Lung (tissue), 12 donors: ENCODE measurements around the gene CALM1. TPM values are rescaled to one million over a fixed set of nuclear protein-coding genes. Genes with fewer than 3 reads are reported as not detected.

Source experiments
- ATAC-seq: fragments of 200-7000 bp; cut with Tn5 transposase; one replicate; pipeline ENCODE4 v1.9.1; 2020; ENCODE audit warnings: moderate number of reproducible peaks; ENCODE audit not compliant: insufficient read depth, low FRiP score
- DNase-seq, 3 donors: peaks; one replicate each; pipeline ENCODE4 v3.0.0-alpha.2; 2013 to 2017
- H3K27ac ChIP-seq, 2 donors: one replicate each; pipeline ENCODE4 v1.5.1; 2013; ENCODE audit warnings: mild to moderate bottlenecking in 2 of 2, moderate library complexity in 2 of 2, control low read depth in 1 of 2, inconsistent platforms in 1 of 2, low read depth in 1 of 2, low read length in 1 of 2
- H3K27me3 ChIP-seq, 3 donors: one replicate each; pipeline ENCODE4 v1.5.1; 2013; ENCODE audit warnings: low read length in 2 of 3; ENCODE audit not compliant: control insufficient read depth in 3 of 3, insufficient read depth in 3 of 3
- H3K36me3 ChIP-seq, 4 donors: one replicate each; pipeline ENCODE4 v1.5.1; 2013; ENCODE audit warnings: low read length in 4 of 4, mild to moderate bottlenecking in 1 of 4, moderate library complexity in 1 of 4; ENCODE audit not compliant: control insufficient read depth in 4 of 4, insufficient read depth in 4 of 4
- H3K4me1 ChIP-seq, 5 donors: one replicate each; pipeline ENCODE4 v1.5.1; 2013; ENCODE audit warnings: low read length in 5 of 5, mild to moderate bottlenecking in 2 of 5, moderate library complexity in 1 of 5; ENCODE audit not compliant: control insufficient read depth in 5 of 5, insufficient read depth in 5 of 5
- H3K4me3 ChIP-seq: one replicate; pipeline ENCODE4 v1.5.1; 2013; ENCODE audit warnings: mild to moderate bottlenecking, control low read depth, moderate library complexity
- H3K9ac ChIP-seq, 2 donors: one replicate each; pipeline ENCODE4 v1.5.1; 2013; ENCODE audit warnings: low read length in 2 of 2, control low read depth in 1 of 2; ENCODE audit not compliant: insufficient read depth in 1 of 2
- H3K9me3 ChIP-seq, 4 donors: one replicate each; pipeline ENCODE4 v1.5.1; 2013; ENCODE audit warnings: low read length in 3 of 4, mild to moderate bottlenecking in 1 of 4, moderate library complexity in 1 of 4; ENCODE audit not compliant: control insufficient read depth in 4 of 4, insufficient read depth in 3 of 4
- CTCF ChIP-seq: IDR thresholded peaks from 2 replicates; pipeline ENCODE4 v1.5.1; 2012; ENCODE audit warnings: mild to moderate bottlenecking; ENCODE audit errors: control extremely low read depth, extremely low read depth
- WGBS, 2 donors: extraction: QIAGEN DNeasy Blood & Tissue Kit; methylation state at CpG; one replicate each; pipeline ENCODE4 v1.1.7; 2013; 5-methylcytosine and 5-hydroxymethylcytosine counted together
- polyA plus RNA-seq, 2 donors: library from polyadenylated mRNA; stranded (reverse); fragments of 200-250 nt; gene quantifications; one replicate each; pipeline ENCODE4 v1.2.1, GENCODE V29; 2013
- total RNA-seq, 2 donors: library from RNA; depleted of rRNA in 1 of 2; stranded (reverse); fragments of >200 nt in 1 of 2; gene quantifications; one replicate each; pipeline ENCODE4 v1.2.1, GENCODE V29; 2014 to 2021
- donor health status: control.
- donor health status: control.
- donor health status: Bipolar disorder and iron deficiency.
- donor health status: healthy.
- donor health status: DM: yes; HTN: yes; CAD: no.

CALM1 gene
- total and polyA plus RNA-seq, 4 donors = 364 to 543 (median 478) TPM

- H3K36me3 ChIP-seq = no peaks in the 10 kb centered on the region
- TF ChIP-seq CTCF = no peak
- H3K27ac ChIP-seq = no peak overlapping the region
- H3K4me1 ChIP-seq = peaks cover 0 to 19% (median 6%) of the 10 kb centered on the region in 5 donors
- DNase-seq (no peak), ATAC-seq (no peak)
- H3K9ac ChIP-seq = no peak overlapping the region
- no peaks in the 10 kb centered on the region for H3K27me3 ChIP-seq
- H3K4me3 ChIP-seq = no peak overlapping the region
- 95 to 97% methylated on average over 13 of the region's 13 CpGs for WGBS, 2 donors
- H3K9me3 ChIP-seq = peaks cover 0 to 2% (median 0%) of the 10 kb centered on the region in 4 donors
Measured at GRCh38 chr14:90423166-90423565, 26.3 kb downstream of the CALM1 start.

- ATAC-seq (no peak), DNase-seq (no peak)
- WGBS, 2 donors = 91 to 98% methylated on average over 6 of the region's 6 CpGs
- H3K9me3 ChIP-seq = no peaks in the 10 kb centered on the region
- H3K27me3 ChIP-seq = no peaks in the 10 kb centered on the region
- no peak overlapping the region for H3K27ac ChIP-seq
- no peak for TF ChIP-seq CTCF
- H3K4me3 ChIP-seq = no peak overlapping the region
- no peak overlapping the region for H3K9ac ChIP-seq
- H3K4me1 ChIP-seq = peaks cover 0 to 18% (median 11%) of the 10 kb centered on the region in 5 donors
- no peaks in the 10 kb centered on the region for H3K36me3 ChIP-seq
Measured at GRCh38 chr14:90424075-90424474, 27.2 kb downstream of the CALM1 start.

- no peak for TF ChIP-seq CTCF
- H3K9ac ChIP-seq = no peak overlapping the region
- peak; percentile 39 to 50 (median 42) for DNase-seq
- no peak overlapping the region for H3K4me3 ChIP-seq
- WGBS, 2 donors = 81 to 88% methylated on average over 17 of the region's 17 CpGs
- H3K36me3 ChIP-seq = no peaks in the 10 kb centered on the region
- H3K27ac ChIP-seq = no peak overlapping the region
- no peak for ATAC-seq
- no peaks in the 10 kb centered on the region for H3K9me3 ChIP-seq
- H3K27me3 ChIP-seq = no peaks in the 10 kb centered on the region
- H3K4me1 ChIP-seq = peaks cover 0 to 11% (median 11%) of the 10 kb centered on the region in 5 donors
Measured at GRCh38 chr14:90424686-90425372, 28.0 kb downstream of the CALM1 start.
